GM21381 (cell line): ENCODE measurements around the gene SGPL1.

Experiments
- ATAC-seq: cut with Tn5 transposase; IDR thresholded peaks from one replicate; pipeline ENCODE4 v1.9.1; 2021; ENCODE audit warnings: mild to moderate bottlenecking, moderate library complexity; ENCODE audit not compliant: unreplicated experiment

Gene SGPL1

GRCh38 chr10:70903262-70903921 lies 87.6 kb downstream of the SGPL1 start:
- no peak for ATAC-seq

GRCh38 chr10:70905071-70906021 lies 89.6 kb downstream of the SGPL1 start:
- no peak for ATAC-seq

- ATAC-seq: no peak
Observed at GRCh38 chr10:70906031-70906783, 90.5 kb downstream of the SGPL1 start.

GRCh38 chr10:70906953-70907636 lies 91.3 kb downstream of the SGPL1 start:
- ATAC-seq: no peak

- no peak for ATAC-seq
Observed at GRCh38 chr10:70907637-70908405, 92.1 kb downstream of the SGPL1 start.

- ATAC-seq: no peak
Observed at GRCh38 chr10:70908406-70909296, 92.9 kb downstream of the SGPL1 start.

- no peak for ATAC-seq
Observed at GRCh38 chr10:70909326-70909935, 93.7 kb downstream of the SGPL1 start.

- ATAC-seq: no peak
Observed at GRCh38 chr10:70910486-70911341, 95.0 kb downstream of the SGPL1 start.

GRCh38 chr10:70911386-70911785 lies 95.6 kb downstream of the SGPL1 start:
- ATAC-seq: no peak

- ATAC-seq: no peak
Observed at GRCh38 chr10:70912556-70912955, 96.8 kb downstream of the SGPL1 start.

GRCh38 chr10:70913191-70913892 lies 97.6 kb downstream of the SGPL1 start:
- ATAC-seq: no peak

GRCh38 chr10:70913893-70914240 lies 98.1 kb downstream of the SGPL1 start:
- no peak for ATAC-seq

- no peak for ATAC-seq
Observed at GRCh38 chr10:70914316-70914864, 98.6 kb downstream of the SGPL1 start.

- ATAC-seq: no peak
Observed at GRCh38 chr10:70915206-70915605, 99.5 kb downstream of the SGPL1 start.

GRCh38 chr10:70915806-70916205 lies 100.1 kb downstream of the SGPL1 start:
- ATAC-seq: no peak

- ATAC-seq: no peak
Observed at GRCh38 chr10:70916241-70916640, 100.5 kb downstream of the SGPL1 start.

- ATAC-seq: no peak
Observed at GRCh38 chr10:70917226-70917625, 101.5 kb downstream of the SGPL1 start.
